Cardiac muscle cell (in vitro differentiated cells and primary cell): ENCODE data around the gene RPS6KA5. TPM values are rescaled to one million over a fixed set of nuclear protein-coding genes. Genes with fewer than 3 reads are reported as not detected.
A peak's percentile ranks its signal among the peaks of the same experiment; 100 is the strongest.
"Not testable (repeated sequence)": the region's sequence is repeated elsewhere in the genome, so short reads cannot be mapped to it uniquely, and the experiment has no call there.

Experiments used
- DNase-seq, 2 donors: peaks; one replicate each; pipeline versions ENCODE4 v3.0.0 to v3.0.0-alpha.2; 2010 to 2017; ENCODE audit warnings: low read depth in 1 of 2, low spot score in 1 of 2
- H3K27ac ChIP-seq: fragments of 200-600 bp; sonication (generic); 2 replicates; pipeline ENCODE4 v1.5.1; 2016
- H3K27me3 ChIP-seq: fragments of 200-600 bp; sonication (generic); 2 replicates; pipeline ENCODE4 v1.6.0; 2016; ENCODE audit warnings: control low read depth
- H3K36me3 ChIP-seq: fragments of 200-600 bp; sonication (generic); 2 replicates; pipeline ENCODE4 v1.5.1; 2016; ENCODE audit warnings: control low read depth
- H3K4me1 ChIP-seq: fragments of 200-600 bp; sonication (generic); 2 replicates; pipeline ENCODE4 v1.8.1; 2017; ENCODE audit warnings: low read depth, mild to moderate bottlenecking, mixed run types
- H3K4me3 ChIP-seq: fragments of 200-600 bp; sonication (generic); 2 replicates; pipeline ENCODE4 v1.5.1; 2016; ENCODE audit warnings: mild to moderate bottlenecking
- H3K9me3 ChIP-seq: fragments of 200-600 bp; sonication (generic); 2 replicates; pipeline ENCODE4 v1.5.1; 2017; ENCODE audit warnings: low read depth, mild to moderate bottlenecking, control low read depth
- polyA plus RNA-seq: library from polyadenylated mRNA; unstranded; fragments of >200 nt; fragmentation: Nextera tagmentation; extraction: Ambion mirVana; gene quantifications from 2 replicates; pipeline ENCODE4 v1.2.1, GENCODE V29; 2016
- total RNA-seq: library from RNA; depleted of rRNA; stranded (reverse); fragments of >200 nt; gene quantifications from 2 replicates; pipeline ENCODE4 v1.2.3, GENCODE V29; 2016
- TF ChIP-seq, protein P1 (sequence below): IDR thresholded peaks from 2 replicates; pipeline ENCODE4 v1.5.1; 2012; ENCODE audit warnings: low read depth, mild to moderate bottlenecking, low read length

Gene RPS6KA5
- 5.0 and 10.9 TPM in 2 replicates for total RNA-seq
- polyA plus RNA-seq = 3.3 and 11.5 TPM in 2 replicates

DNA sequence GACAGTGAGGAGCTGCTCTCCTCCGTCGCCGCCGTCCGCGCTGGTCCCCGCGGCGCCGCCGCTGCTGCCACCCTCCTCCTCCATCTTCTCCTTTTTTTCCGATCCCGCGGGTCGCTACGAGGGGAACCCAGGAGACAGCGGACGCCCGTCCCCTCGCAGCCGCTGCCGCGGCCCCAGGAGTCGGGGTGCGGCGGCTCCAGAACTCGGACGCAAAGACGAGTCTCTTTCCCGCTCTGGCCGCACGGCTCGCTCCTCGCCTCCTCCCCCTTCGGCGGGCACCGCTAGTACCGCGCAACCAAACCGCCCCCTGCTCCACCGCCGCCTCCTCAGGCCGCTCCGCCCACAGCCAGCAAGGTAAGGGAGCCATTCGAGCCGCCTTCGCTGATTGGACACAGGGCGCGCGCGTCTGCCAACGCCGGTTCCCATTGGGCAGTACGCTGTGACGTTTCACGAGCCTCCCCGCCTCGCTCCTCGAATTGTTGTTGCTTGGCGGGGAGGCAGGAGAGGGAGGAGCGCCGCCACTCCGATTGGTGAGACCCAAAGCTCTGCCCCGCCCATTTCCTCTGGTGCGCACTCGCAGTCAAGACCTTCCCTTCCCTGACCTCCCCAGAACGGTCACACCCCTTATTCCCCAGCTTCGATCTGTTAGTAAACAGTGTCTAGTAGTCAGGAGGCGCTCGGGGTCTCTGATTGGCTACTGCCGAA is at the start of gene RPS6KA5:
Gene RPS6KA5, minus strand, starts transcription at position 291 of the 705 bp plus-strand sequence. Its CDS starts 207 bp downstream, at position 84.
- H3K27ac ChIP-seq = peak within 1 kb of the TSS; percentile 95
- DNase-seq = peak; percentile 100
- peak within 1 kb of the TSS; percentile 90 for H3K4me3 ChIP-seq
- TF ChIP-seq, protein P1, sequence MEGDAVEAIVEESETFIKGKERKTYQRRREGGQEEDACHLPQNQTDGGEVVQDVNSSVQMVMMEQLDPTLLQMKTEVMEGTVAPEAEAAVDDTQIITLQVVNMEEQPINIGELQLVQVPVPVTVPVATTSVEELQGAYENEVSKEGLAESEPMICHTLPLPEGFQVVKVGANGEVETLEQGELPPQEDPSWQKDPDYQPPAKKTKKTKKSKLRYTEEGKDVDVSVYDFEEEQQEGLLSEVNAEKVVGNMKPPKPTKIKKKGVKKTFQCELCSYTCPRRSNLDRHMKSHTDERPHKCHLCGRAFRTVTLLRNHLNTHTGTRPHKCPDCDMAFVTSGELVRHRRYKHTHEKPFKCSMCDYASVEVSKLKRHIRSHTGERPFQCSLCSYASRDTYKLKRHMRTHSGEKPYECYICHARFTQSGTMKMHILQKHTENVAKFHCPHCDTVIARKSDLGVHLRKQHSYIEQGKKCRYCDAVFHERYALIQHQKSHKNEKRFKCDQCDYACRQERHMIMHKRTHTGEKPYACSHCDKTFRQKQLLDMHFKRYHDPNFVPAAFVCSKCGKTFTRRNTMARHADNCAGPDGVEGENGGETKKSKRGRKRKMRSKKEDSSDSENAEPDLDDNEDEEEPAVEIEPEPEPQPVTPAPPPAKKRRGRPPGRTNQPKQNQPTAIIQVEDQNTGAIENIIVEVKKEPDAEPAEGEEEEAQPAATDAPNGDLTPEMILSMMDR = peak; percentile 15
- no peaks in the 10 kb centered on the region for H3K9me3 ChIP-seq
- no peaks in the 10 kb centered on the region for H3K4me1 ChIP-seq
- no peaks in the 10 kb centered on the region for H3K27me3 ChIP-seq
- H3K36me3 ChIP-seq = no peaks in the 10 kb centered on the region

DNA sequence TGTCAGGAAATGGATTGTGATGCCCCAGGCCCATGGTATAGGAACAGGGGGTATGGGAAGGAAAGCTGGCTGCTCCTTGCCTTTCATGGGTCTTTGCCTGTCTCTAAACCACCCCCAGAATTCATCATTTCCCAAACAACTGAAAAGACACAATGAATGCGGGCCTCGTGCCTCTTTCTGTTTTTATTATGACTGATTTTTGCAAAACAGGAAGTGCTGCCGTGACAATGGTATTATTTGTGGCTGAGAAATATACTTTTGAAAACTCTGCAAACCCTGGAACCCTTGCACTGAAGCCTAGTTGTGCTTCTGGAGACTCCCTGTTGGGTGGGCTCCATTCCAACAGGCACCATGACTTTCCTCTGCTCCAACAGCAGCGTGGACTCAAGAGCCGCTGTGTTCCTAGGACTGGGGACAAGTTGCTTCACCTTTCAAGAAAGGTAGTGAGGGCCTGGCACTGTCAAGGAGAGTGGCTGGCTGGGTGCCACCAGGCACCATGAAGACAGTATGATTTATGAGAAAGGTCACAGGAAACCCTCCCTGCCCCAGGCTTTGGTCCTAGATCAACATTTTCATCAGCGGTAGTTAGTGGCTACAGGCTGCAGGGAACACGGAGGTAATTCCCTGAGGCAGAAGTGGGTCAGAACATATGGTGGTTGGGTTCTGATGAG is 48.6 kb upstream of the RPS6KA5 start:
- H3K27me3 ChIP-seq = no peaks in the 10 kb centered on the region
- no peak for DNase-seq

DNA sequence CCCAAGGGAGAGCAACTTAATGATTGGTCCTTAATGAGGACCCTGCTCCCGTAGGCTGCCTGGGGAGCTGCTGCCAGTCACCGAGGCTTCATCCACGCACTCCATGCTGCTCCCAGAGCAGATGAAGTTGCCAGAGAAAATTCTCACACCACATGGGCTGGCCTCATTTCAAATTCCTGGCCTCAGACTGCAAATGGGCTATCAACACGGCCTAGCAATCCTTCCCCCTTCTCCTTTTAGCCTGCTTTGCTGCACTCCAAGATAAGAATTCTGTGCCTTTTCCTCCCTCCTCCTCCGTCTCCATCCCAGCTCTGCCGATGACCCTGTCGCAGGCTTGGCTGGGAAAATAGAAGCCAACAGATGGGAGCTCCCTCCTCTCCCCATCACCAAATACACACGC is 42.7 kb upstream of the RPS6KA5 start:
- DNase-seq = peak in 1 of 2 donors; percentile 63
- Histone ChIP-seq H3K4me1 (no peaks in the 10 kb centered on the region), H3K9me3 (no peaks in the 10 kb centered on the region), H3K4me3 (no peak overlapping the region), H3K27me3 (no peaks in the 10 kb centered on the region), H3K27ac (no peak overlapping the region), H3K36me3 (no peaks in the 10 kb centered on the region)
- TF ChIP-seq, protein P1 = no peak

More for the DNA sequence above, 48.6 kb upstream of the RPS6KA5 start:
- Histone ChIP-seq H3K4me1 (no peaks in the 10 kb centered on the region), H3K27ac (no peak overlapping the region), H3K9me3 (no peaks in the 10 kb centered on the region), H3K4me3 (no peak overlapping the region), H3K36me3 (no peaks in the 10 kb centered on the region)
- TF ChIP-seq, protein P1 = no peak

GRCh38 chr14:91100102-91100501 is 39.7 kb upstream of the RPS6KA5 start:
- no peak for DNase-seq
- no peaks in the 10 kb centered on the region for H3K9me3 ChIP-seq
- TF ChIP-seq, protein P1 = no peak
- no peak overlapping the region for H3K27ac ChIP-seq
- H3K36me3 ChIP-seq = no peaks in the 10 kb centered on the region
- H3K4me3 ChIP-seq = no peak overlapping the region
- H3K27me3 ChIP-seq = no peaks in the 10 kb centered on the region
- H3K4me1 ChIP-seq = no peaks in the 10 kb centered on the region

DNA sequence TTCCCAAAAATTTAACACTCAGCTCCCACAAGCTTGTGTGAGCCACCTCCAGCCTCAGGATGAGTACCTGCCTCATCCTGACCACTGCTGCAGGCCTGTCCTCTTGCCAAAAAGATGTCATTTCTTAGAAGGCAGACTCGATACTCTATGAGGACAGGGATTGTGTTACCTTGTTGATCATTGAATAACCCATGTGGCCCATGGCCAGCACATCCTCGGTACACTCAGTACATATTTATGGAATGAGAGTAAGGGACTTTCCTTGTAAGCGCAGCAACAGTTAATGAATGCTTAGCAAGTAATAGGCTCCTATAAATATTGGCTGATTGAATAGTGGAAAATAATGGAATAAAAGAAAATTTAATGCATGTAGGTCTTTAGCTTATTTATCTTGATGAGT is 38.1 kb upstream of the RPS6KA5 start:
- no peaks in the 10 kb centered on the region for H3K27me3 ChIP-seq
- no peaks in the 10 kb centered on the region for H3K9me3 ChIP-seq
- no peaks in the 10 kb centered on the region for H3K4me1 ChIP-seq
- no peak overlapping the region for H3K4me3 ChIP-seq
- DNase-seq = no peak
- H3K36me3 ChIP-seq = no peaks in the 10 kb centered on the region
- H3K27ac ChIP-seq = no peak overlapping the region
- TF ChIP-seq, protein P1 = no peak

GRCh38 chr14:91097657-91098056 is 37.2 kb upstream of the RPS6KA5 start:
- H3K9me3 ChIP-seq, H3K36me3 ChIP-seq, DNase-seq, H3K4me3 ChIP-seq, H3K27me3 ChIP-seq, H3K27ac ChIP-seq, H3K4me1 ChIP-seq: not testable (repeated sequence)
